Suprapubic skin (tissue), 4 donors: ENCODE data around the gene BNIP5.

Experiments
- EP300 ChIP-seq: sonication (generic); formaldehyde crosslinking; IDR thresholded peaks from one replicate; pipeline ENCODE4 v1.6.1; 2017; ENCODE audit warnings: antibody characterized with exemption
- POLR2AphosphoS5 ChIP-seq, 3 donors: sonication (generic); formaldehyde crosslinking; IDR thresholded peaks; one replicate each; pipeline ENCODE4 v1.6.1; 2017; ENCODE audit warnings: antibody characterized with exemption in 3 of 3
- TF ChIP-seq, protein P1 (sequence below), 2 donors: fragments of 200-600 bp in 1 of 2; fragments of 450-650 bp in 1 of 2; sonication (generic) in 1 of 2; IDR thresholded peaks; one replicate each; pipeline ENCODE4 v1.5.1; 2016 to 2019; ENCODE audit warnings: antibody characterized with exemption in 2 of 2, mild to moderate bottlenecking in 1 of 2, moderate library complexity in 1 of 2

DNA sequence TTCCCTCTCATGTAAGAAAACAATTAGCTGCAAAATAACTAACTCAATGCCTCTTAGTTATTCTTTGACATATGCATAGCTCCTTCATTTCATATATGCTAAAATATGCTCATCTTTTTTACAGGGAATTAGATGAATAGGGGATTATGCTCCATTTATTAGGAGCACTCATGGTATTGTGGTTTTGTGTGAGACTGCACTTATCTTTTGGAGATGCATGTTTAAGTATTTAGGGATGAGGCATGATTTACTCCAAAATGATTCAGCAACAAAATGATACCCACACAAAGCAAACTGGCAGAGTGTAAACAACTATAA is 8.8 kb downstream of the BNIP5 start:
- TF ChIP-seq, protein P1, sequence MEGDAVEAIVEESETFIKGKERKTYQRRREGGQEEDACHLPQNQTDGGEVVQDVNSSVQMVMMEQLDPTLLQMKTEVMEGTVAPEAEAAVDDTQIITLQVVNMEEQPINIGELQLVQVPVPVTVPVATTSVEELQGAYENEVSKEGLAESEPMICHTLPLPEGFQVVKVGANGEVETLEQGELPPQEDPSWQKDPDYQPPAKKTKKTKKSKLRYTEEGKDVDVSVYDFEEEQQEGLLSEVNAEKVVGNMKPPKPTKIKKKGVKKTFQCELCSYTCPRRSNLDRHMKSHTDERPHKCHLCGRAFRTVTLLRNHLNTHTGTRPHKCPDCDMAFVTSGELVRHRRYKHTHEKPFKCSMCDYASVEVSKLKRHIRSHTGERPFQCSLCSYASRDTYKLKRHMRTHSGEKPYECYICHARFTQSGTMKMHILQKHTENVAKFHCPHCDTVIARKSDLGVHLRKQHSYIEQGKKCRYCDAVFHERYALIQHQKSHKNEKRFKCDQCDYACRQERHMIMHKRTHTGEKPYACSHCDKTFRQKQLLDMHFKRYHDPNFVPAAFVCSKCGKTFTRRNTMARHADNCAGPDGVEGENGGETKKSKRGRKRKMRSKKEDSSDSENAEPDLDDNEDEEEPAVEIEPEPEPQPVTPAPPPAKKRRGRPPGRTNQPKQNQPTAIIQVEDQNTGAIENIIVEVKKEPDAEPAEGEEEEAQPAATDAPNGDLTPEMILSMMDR (IDR thresholded peaks at IDR 0.05): no peak
- TF ChIP-seq EP300 (no peak), POLR2AphosphoS5 (IDR thresholded peaks at IDR 0.05) (no peak)
